K562 (cell line): Measurements from ENCODE around the gene ZFP69. TPM values are rescaled to one million over a fixed set of nuclear protein-coding genes. Genes with fewer than 3 reads are reported as not detected.
"Not testable (repeated sequence)": the region's sequence is repeated elsewhere in the genome, so short reads cannot be mapped to it uniquely, and the experiment has no call there.

Experiments
- ATAC-seq: fragments of 200-7000 bp; cut with Tn5 transposase; 3 replicates; pipeline ENCODE4 v1.9.1; 2020; ENCODE audit warnings: moderate library complexity
- BruUV-seq: library from RNA; stranded (reverse); fragments of 400-500 nt; replicated peaks from 2 replicates; lab custom pipeline; 2021; lab: Mats Ljungman, UMichigan
- CTCF ChIA-PET: fragments of 300-600 bp; formaldehyde crosslinking; extraction: SDS; loops from one replicate; lab custom pipeline; 2021; ENCODE audit warnings: low intra/inter-chr PET ratio; lab: Yijun Ruan, JAX
- POLR2A ChIA-PET: fragments of 300-600, 350-650 bp; sonication (Branson Sonifier 250); formaldehyde crosslinking; extraction: SDS; loops from one replicate; lab custom pipeline; 2021; ENCODE audit warnings: antibody characterized with exemption, inconsistent platforms; lab: Yijun Ruan, JAX
- DNase-seq, 4 experiments: peaks; one replicate each; pipeline versions ENCODE4 v3.0.0 to v3.0.0-alpha.2; 2011 to 2018; ENCODE audit warnings: low spot score in 3 of 4, mixed read lengths in 3 of 4; ENCODE audit errors: extremely low read depth in 1 of 4
- FAIRE-seq: peaks from 2 replicates; lab custom pipeline; 2011; peaks lifted over from hg19 to GRCh38; lab: Jason Lieb, UNC
- H2AFZ ChIP-seq: 2 replicates; pipeline ENCODE4 v1.6.0; 2011; ENCODE audit warnings: low read depth, low read length, control low read depth, inconsistent platforms
- H3K27ac ChIP-seq: fragments of 200-600 bp; 3 replicates; pipeline ENCODE4 v1.8.0; 2011; ENCODE audit warnings: low read depth, mild to moderate bottlenecking, control low read depth, inconsistent platforms, low read length, moderate library complexity, mixed read lengths; ENCODE audit errors: extremely low read depth
- H3K27me3 ChIP-seq, 2 experiments: fragments of 300-600 bp in 1 of 2; 2 replicates in 1 of 2; 3 replicates in 1 of 2; pipeline versions ENCODE4 v1.6.0 to v1.8.0; 2011; ENCODE audit warnings: inconsistent platforms in 2 of 2, low read length in 2 of 2, mild to moderate bottlenecking in 1 of 2, mixed read lengths in 1 of 2, moderate library complexity in 1 of 2; ENCODE audit not compliant: control insufficient read depth in 2 of 2, insufficient read depth in 2 of 2
- H3K36me3 ChIP-seq: fragments of 300-600 bp; 3 replicates; pipeline ENCODE4 v1.8.0; 2011; ENCODE audit warnings: mild to moderate bottlenecking, low read length, inconsistent platforms; ENCODE audit not compliant: control insufficient read depth, insufficient read depth
- H3K4me1 ChIP-seq, 2 experiments: fragments of 200-600 bp in 1 of 2; replicated peaks in 1 of 2; 2 replicates in 1 of 2; 3 replicates in 1 of 2; pipeline versions ENCODE4 v1.5.1 to v1.8.0; 2011; ENCODE audit warnings: inconsistent platforms in 2 of 2, low read length in 2 of 2, mild to moderate bottlenecking in 1 of 2, mixed read lengths in 1 of 2, moderate library complexity in 1 of 2; ENCODE audit not compliant: control insufficient read depth in 2 of 2, insufficient read depth in 2 of 2
- H3K4me2 ChIP-seq: 2 replicates; pipeline ENCODE4 v1.6.1; 2011; ENCODE audit warnings: low read length, control low read depth, inconsistent platforms, mixed read lengths; ENCODE audit not compliant: insufficient read depth
- H3K4me3 ChIP-seq: fragments of 200-600 bp; sonication (generic), shearing (Covaris generic); 2 replicates; pipeline ENCODE4 v1.5.1; 2016; ENCODE audit warnings: control low read depth, inconsistent platforms
- H3K79me2 ChIP-seq: fragments of 200-600 bp; 3 replicates; pipeline ENCODE4 v1.8.0; 2011; ENCODE audit warnings: low read length, inconsistent platforms; ENCODE audit not compliant: control insufficient read depth, insufficient read depth
- H3K9ac ChIP-seq, 2 experiments: 2 replicates each; pipeline versions ENCODE4 v1.6.0 to v1.6.1; 2011; ENCODE audit warnings: low read depth in 2 of 2, low read length in 2 of 2, control low read depth in 1 of 2, inconsistent platforms in 1 of 2, mild to moderate bottlenecking in 1 of 2, mixed read lengths in 1 of 2; ENCODE audit not compliant: insufficient read depth in 1 of 2
- H3K9me1 ChIP-seq: one replicate; pipeline ENCODE4 v1.6.0; 2011; ENCODE audit warnings: inconsistent platforms, mild to moderate bottlenecking, low read length, moderate library complexity; ENCODE audit not compliant: control insufficient read depth, insufficient read depth
- H3K9me3 ChIP-seq: replicated peaks from 2 replicates; pipeline ENCODE4 v1.5.1; 2011; ENCODE audit warnings: low read depth, low read length, inconsistent platforms; ENCODE audit not compliant: control insufficient read depth, insufficient read depth
- H4K20me1 ChIP-seq: replicated peaks from 2 replicates; pipeline ENCODE4 v1.6.1; 2011; ENCODE audit warnings: low read length, inconsistent platforms, mixed read lengths; ENCODE audit not compliant: control insufficient read depth, insufficient read depth
- CSDE1 ChIP-seq, 2 experiments: fragments of 450-650 bp; IDR thresholded peaks; 2 replicates each; pipeline ENCODE4 v1.6.1; 2016; ENCODE audit warnings: mild to moderate bottlenecking in 1 of 2
- ESRRB ChIP-seq: fragments of 250-450 bp; sonication (Bioruptor Pico); IDR thresholded peaks from 2 replicates; pipeline ENCODE4 v1.5.0; 2020; ENCODE audit warnings: mild to moderate bottlenecking, moderate library complexity, borderline replicate concordance
- FOXK1 ChIP-seq: sonication (generic); formaldehyde crosslinking; IDR thresholded peaks from 2 replicates; pipeline ENCODE4 v1.8.0; 2022; ENCODE audit warnings: missing genetic modification reagents, mild to moderate bottlenecking, borderline replicate concordance
- FOXM1 ChIP-seq, 2 experiments: fragments of 450-650 bp in 1 of 2; sonication (generic) in 1 of 2; formaldehyde crosslinking in 1 of 2; IDR thresholded peaks; 2 replicates each; pipeline versions ENCODE4 v1.6.1 to v1.9.0; 2017 to 2022; ENCODE audit warnings: low read depth in 2 of 2, mild to moderate bottlenecking in 2 of 2, missing genetic modification reagents in 1 of 2, moderate library complexity in 1 of 2
- LARP7 ChIP-seq: fragments of 450-650 bp; IDR thresholded peaks from 2 replicates; pipeline ENCODE4 v1.6.1; 2016
- MAFG ChIP-seq: fragments of 450-650 bp; conservative IDR thresholded peaks from 2 replicates; pipeline ENCODE4 v1.6.1; 2016; ENCODE audit warnings: missing genetic modification characterization, missing compliant biosample characterization
- NRF1 ChIP-seq, 2 experiments: fragments of 450-650 bp; IDR thresholded peaks in 1 of 2; conservative IDR thresholded peaks in 1 of 2; 2 replicates each; pipeline ENCODE4 v1.6.1; 2014; ENCODE audit warnings: mild to moderate bottlenecking in 2 of 2
- SOX6 ChIP-seq: fragments of 450-650 bp; IDR thresholded peaks from 2 replicates; pipeline ENCODE4 v1.6.1; 2014; ENCODE audit warnings: mild to moderate bottlenecking
- TAF1 ChIP-seq: IDR thresholded peaks from 2 replicates; pipeline ENCODE4 v1.6.1; 2011; ENCODE audit warnings: mild to moderate bottlenecking, low read length, moderate library complexity; ENCODE audit not compliant: insufficient read depth, control insufficient read depth, severe bottlenecking; ENCODE audit errors: extremely low read depth
- TEAD1 ChIP-seq, 2 experiments: fragments of 450-650 bp in 1 of 2; sonication (generic) in 1 of 2; formaldehyde crosslinking; IDR thresholded peaks; 2 replicates each; pipeline versions ENCODE4 v1.4.0 to v1.8.0; 2020 to 2022; ENCODE audit warnings: mild to moderate bottlenecking in 2 of 2, missing genetic modification reagents in 1 of 2
- ZNF212 ChIP-seq: fragments of 450-650 bp; formaldehyde crosslinking; IDR thresholded peaks from 2 replicates; pipeline ENCODE4 v1.4.0; 2020; ENCODE audit warnings: mild to moderate bottlenecking
- WGBS: fragments of 100-300 bp; shearing (Covaris generic); methylation state at CpG from one replicate; pipeline ENCODE4 v1.1.6; 2016; ENCODE audit warnings: low coverage, mixed read lengths; ENCODE audit not compliant: insufficient coverage; ENCODE audit errors: missing lambda C conversion rate; 5-methylcytosine and 5-hydroxymethylcytosine counted together
- in situ Hi-C: fragments of 300-500 bp; cut with MboI; formaldehyde crosslinking; loops from 4 replicates; pipeline ENCODE4 v1.15.0; 2018; ENCODE audit warnings: inconsistent platforms, mixed read lengths
- intact Hi-C: fragments of 100-400 bp; cut with micrococcal nuclease; formaldehyde crosslinking; loops from 2 replicates; pipeline ENCODE4 v1.14.2; 2022
- polyA plus RNA-seq, 8 experiments: library from polyadenylated mRNA; depleted of rRNA in 4 of 8; stranded (reverse) in 5 of 8; unstranded in 3 of 8; fragments of >200 nt; fragmentation: Nextera tagmentation in 2 of 8; fragmentation: Illumina TruSeq in 1 of 8; extraction: Ambion mirVana in 2 of 8; extraction: Trizol in 1 of 8; gene quantifications; 2 replicates each; pipeline versions ENCODE4 v1.2.1 to v1.2.3, GENCODE V29; 2011 to 2014; ENCODE audit warnings: inconsistent platforms in 1 of 8, missing spikeins in 1 of 8
- total RNA-seq, 7 experiments: library from RNA; depleted of rRNA in 6 of 7; stranded (reverse); fragments of >200 nt in 6 of 7; fragmentation: Illumina TruSeq in 2 of 7; extraction: Trizol in 2 of 7; gene quantifications; 2 replicates each; pipeline versions ENCODE4 v1.2.1 to v1.2.3, GENCODE V29; 2011 to 2021; ENCODE audit warnings: low replicate concordance in 1 of 7
- TF ChIP-seq, protein P1 (sequence below): conservative IDR thresholded peaks from 2 replicates; pipeline ENCODE4 v1.6.1; 2011; ENCODE audit warnings: low read depth, mild to moderate bottlenecking, low read length; ENCODE audit not compliant: control insufficient read depth
- TF ChIP-seq, protein P2 (sequence below), 2 experiments: fragments of 250-450 bp in 1 of 2; fragments of 450-650 bp in 1 of 2; sonication (Bioruptor Pico) in 1 of 2; IDR thresholded peaks; 2 replicates each; pipeline versions ENCODE4 v1.6.1 to v1.8.0; 2016 to 2021; ENCODE audit warnings: mild to moderate bottlenecking in 2 of 2, moderate library complexity in 2 of 2, missing compliant biosample characterization in 1 of 2, missing genetic modification characterization in 1 of 2

ZFP69 gene
- total and polyA plus RNA-seq, 9 of the 15 experiments (the other 6 are each of a cell fraction or from before 2014, with no cell fraction given): 2.0 to 8.4 (median 5.7) TPM

DNA sequence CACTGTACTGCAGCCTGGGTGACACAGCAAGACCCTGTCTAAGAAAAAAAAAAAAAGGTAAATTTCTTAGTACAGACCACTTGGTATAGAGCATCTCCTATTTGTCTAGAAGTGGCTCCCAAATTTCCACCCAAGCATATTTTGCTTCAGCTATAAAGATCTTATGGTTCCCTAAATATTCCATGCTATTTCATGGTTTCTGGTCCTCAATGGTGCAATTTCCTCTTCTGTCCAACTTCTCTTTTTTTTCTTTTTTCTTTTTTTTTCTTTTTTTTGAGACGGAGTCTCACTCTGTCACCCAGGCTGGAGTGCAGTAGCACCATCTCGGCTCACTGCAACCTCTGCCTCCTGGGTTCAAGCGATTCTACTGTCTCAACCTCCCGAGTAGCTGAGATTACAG lies 25.6 kb downstream of the ZFP69 start:
- intact Hi-C loops: not testable (repeated sequence)

DNA sequence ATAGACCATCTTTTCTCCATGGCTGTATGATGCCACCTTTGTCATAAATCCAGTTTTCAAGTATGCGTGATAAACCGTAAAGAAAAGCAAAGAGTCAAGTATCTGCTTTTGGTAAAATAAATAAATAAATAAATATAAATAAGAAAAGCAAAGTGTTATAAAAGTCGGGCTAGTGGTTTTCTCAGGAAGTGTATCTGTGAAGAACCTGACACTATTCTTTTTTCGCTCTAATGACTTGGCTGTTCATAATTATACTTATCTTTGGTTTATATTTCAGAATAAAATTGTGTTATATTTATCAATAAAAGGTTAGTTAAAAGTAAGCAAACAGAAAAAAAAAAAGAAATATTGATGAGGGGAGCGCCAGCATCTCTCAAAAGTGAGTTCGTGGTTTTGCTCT lies 30.9 kb downstream of the ZFP69 start:
- peaks cover 0 to 13% of the 10 kb centered on the region in 2 experiments; a peak in 2 of 5 replicates for H3K27me3 ChIP-seq
- TSS peak; percentile 86 for BruUV-seq
- in situ Hi-C loops (no loop called here), intact Hi-C loops (no loop called here)
- 35% methylated on average over 6 of the region's 6 CpGs for WGBS
- ATAC-seq (no peak), FAIRE-seq (no peak), DNase-seq (no peak)
- H3K27ac ChIP-seq: 0 out of 3 replicates have a peak overlapping the region, but pooled peaks have one; percentile 32
- peak overlapping the region; percentile 88 for H2AFZ ChIP-seq
- H3K4me1 ChIP-seq: peaks cover 0 to 9% of the 10 kb centered on the region in 2 experiments; a peak in 2 of 5 replicates
- H3K9me3 ChIP-seq: peaks cover 8% of the 10 kb centered on the region; the same call in 1 of the 2 replicates
- peak overlapping the region; percentile 62 to 81; a peak in 3 of 4 replicates for H3K9ac ChIP-seq
- H3K36me3 ChIP-seq: no peaks in the 10 kb centered on the region
- CTCF ChIA-PET: no interaction called here
- no peaks in the 10 kb centered on the region for H4K20me1 ChIP-seq
- POLR2A ChIA-PET: interaction anchor here (0.6 to 1.5 kb wide), 5 partner anchors 11 to 161 kb away, joined by 3 to 4 read pairs (median 3); partner anchors contain the start of gene ZNF684
- H3K9me1 ChIP-seq: no peaks in the 10 kb centered on the region
- H3K79me2 ChIP-seq: no peaks in the 10 kb centered on the region
- peak overlapping the region; percentile 70 for H3K4me2 ChIP-seq
- H3K4me3 ChIP-seq: peak overlapping the region; percentile 39
- no peak for TF ChIP-seq SOX6
- TF ChIP-seq MAFG (tag): no peak
- no peak for TF ChIP-seq LARP7
- TF ChIP-seq, protein P1, sequence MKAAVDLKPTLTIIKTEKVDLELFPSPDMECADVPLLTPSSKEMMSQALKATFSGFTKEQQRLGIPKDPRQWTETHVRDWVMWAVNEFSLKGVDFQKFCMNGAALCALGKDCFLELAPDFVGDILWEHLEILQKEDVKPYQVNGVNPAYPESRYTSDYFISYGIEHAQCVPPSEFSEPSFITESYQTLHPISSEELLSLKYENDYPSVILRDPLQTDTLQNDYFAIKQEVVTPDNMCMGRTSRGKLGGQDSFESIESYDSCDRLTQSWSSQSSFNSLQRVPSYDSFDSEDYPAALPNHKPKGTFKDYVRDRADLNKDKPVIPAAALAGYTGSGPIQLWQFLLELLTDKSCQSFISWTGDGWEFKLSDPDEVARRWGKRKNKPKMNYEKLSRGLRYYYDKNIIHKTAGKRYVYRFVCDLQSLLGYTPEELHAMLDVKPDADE: no peak
- TF ChIP-seq CSDE1 (IDR thresholded peaks at IDR 0.05): no peak
- no peak for TF ChIP-seq TAF1
- TF ChIP-seq FOXK1 (CRISPR knock-in tag): no peak
- TF ChIP-seq FOXM1 (IDR thresholded peaks at IDR 0.05; ENCODE audit: low read depth): no peak
- no peak for TF ChIP-seq FOXM1 (CRISPR knock-in tag; IDR thresholded peaks at IDR 0.05; ENCODE audit: low read depth)
- TF ChIP-seq ZNF212: no peak
- TF ChIP-seq, protein P2, sequence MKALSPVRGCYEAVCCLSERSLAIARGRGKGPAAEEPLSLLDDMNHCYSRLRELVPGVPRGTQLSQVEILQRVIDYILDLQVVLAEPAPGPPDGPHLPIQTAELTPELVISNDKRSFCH (CRISPR knock-in tag; IDR thresholded peaks at IDR 0.05): no peak
- TF ChIP-seq, protein P2 (tag; IDR thresholded peaks at IDR 0.05): no peak
- TF ChIP-seq ESRRB (CRISPR knock-in tag): no peak
- no peak for TF ChIP-seq NRF1 (conservative IDR thresholded peaks at IDR 0.05 in 1 of 2, IDR thresholded peaks at IDR 0.05 in 1 of 2)
- TF ChIP-seq TEAD1 (CRISPR knock-in tag; IDR thresholded peaks at IDR 0.05): no peak

More for the DNA sequence above, 25.6 kb downstream of the ZFP69 start:
- H3K4me2 ChIP-seq, FAIRE-seq, DNase-seq, H3K4me3 ChIP-seq, H3K79me2 ChIP-seq, H4K20me1 ChIP-seq, H3K9me1 ChIP-seq, H3K9ac ChIP-seq, H3K36me3 ChIP-seq, CTCF ChIA-PET, in situ Hi-C loops, H3K27me3 ChIP-seq, H3K4me1 ChIP-seq, H3K27ac ChIP-seq, BruUV-seq, ATAC-seq, H2AFZ ChIP-seq: not testable (repeated sequence)
- H3K9me3 ChIP-seq: peaks cover 16% of the 10 kb centered on the region; the same call in 1 of the 2 replicates
- POLR2A ChIA-PET: interaction anchor here (1.2 kb wide), 1 partner anchor 30 kb away, joined by 3 read pairs; no protein-coding TSS in a partner anchor
- WGBS: 17% methylated on average over 4 of the region's 4 CpGs
